Stimulated activated CD8-positive, alpha-beta memory T cell treated with anti-CD3 and anti-CD28 coated beads, Interleukin-4, amount 100 ng/mL, for 1 hour (primary cell): ENCODE measurements around the gene MRPL21.

Source experiments
- DNase-seq, 2 donors: peaks; one replicate each; pipeline ENCODE4 v3.0.0-alpha.2; 2020; ENCODE audit warnings: low read depth in 2 of 2, low spot score in 1 of 2

Gene MRPL21

DNA sequence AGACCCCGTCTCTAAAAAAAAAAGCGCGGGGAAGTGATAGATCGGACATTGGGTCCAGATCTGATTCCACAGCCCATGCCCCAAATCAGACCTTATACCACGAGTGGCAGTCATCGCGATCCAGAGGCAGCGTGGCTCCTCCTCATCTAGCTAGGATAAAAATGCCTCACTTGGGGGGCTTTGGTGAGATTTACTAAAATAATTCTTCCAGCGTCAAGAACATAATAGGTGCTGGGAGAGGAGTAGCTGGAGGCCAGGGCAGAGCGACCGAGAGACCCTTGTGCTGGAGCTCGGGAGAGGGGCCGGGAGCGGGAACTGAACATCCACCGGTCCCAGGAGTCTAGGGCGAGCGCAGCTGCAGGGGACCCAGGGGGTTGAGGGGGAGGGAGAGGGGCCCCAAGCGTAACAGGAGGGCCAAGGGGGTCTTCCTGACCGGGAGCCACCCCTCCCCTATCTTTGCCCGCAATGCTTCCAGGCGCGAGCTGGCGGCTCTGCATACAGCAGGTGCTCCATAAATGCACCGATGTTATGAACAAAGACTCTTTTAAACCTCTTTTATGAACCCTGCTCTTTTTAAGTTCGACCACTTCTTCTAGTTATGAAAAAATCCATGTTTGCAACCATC, 61.1 kb downstream of the MRPL21 start:
- DNase-seq = no peak

DNA sequence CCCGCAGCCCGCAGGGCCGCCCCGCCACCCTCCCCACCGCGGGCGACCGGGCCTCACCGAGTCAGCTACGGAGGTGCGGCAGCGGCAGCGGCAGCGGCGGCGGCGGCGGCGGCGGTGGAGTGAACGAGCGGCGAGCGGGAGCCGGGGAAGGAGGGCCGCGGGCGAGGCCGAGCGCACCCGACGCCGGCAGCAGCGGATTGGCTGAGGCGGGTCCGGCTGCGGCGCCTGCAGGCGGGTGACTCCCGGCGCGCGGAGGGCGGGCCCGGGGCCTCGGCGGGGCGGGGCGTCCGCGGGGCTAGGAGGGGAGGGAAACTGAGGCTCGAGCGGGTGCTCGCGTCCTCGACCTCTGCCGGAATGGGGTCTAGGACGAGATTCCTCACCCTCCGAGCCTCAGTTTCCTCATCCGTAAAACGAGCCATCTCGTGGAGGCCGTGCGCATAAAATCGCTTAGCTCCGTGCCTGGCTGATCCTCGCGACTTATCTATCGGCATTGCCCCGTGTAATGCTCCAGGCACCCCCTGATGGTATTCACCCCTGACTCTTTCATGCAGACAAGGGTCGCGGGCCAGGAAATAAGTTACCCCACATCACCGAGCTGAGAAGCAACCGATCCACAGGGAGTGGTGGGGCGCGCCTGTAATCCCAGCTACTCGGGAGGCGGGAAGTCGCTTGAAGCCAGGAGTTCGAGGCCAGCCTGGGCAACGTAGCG, 61.8 kb downstream of the MRPL21 start, which contains the start of gene CPT1A:
TSS of gene CPT1A (minus strand) at position 199 of the 709 bp plus-strand sequence. CDS start 26,442 bp downstream, outside the sequence.
- peak; percentile 34 to 46 for DNase-seq
